ENCODE data around the gene CCDC40.

DNA sequence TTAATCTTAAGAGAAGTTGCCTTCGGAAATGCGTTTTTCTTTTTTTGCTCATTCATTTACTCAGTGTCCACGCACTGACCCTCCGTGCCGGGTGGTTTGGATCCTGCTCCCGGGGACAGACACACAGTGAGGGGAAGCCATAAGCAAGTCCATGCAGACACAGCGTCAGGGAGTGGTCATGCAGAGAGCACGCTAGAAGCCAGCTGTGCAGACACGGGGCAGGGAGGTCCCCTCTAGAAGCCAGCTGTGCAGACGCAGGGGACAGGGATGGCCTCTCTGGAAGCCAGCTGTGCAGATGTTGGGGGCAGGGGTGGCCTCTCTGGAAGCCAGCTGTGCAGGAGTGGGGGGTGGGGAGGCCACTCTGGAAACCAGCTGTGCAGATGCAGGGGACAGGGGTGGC, 69.7 kb downstream of the CCDC40 start:
- TF ChIP-seq, protein P1, sequence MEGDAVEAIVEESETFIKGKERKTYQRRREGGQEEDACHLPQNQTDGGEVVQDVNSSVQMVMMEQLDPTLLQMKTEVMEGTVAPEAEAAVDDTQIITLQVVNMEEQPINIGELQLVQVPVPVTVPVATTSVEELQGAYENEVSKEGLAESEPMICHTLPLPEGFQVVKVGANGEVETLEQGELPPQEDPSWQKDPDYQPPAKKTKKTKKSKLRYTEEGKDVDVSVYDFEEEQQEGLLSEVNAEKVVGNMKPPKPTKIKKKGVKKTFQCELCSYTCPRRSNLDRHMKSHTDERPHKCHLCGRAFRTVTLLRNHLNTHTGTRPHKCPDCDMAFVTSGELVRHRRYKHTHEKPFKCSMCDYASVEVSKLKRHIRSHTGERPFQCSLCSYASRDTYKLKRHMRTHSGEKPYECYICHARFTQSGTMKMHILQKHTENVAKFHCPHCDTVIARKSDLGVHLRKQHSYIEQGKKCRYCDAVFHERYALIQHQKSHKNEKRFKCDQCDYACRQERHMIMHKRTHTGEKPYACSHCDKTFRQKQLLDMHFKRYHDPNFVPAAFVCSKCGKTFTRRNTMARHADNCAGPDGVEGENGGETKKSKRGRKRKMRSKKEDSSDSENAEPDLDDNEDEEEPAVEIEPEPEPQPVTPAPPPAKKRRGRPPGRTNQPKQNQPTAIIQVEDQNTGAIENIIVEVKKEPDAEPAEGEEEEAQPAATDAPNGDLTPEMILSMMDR (IDR thresholded peaks at IDR 0.05) = no peak
- no peak for TF ChIP-seq EZH2 (IDR thresholded peaks at IDR 0.05; ENCODE audit: borderline replicate concordance, insufficient read depth, low read depth, low read length, poor library complexity, severe bottlenecking)

All from B cell (primary cell).